Ishikawa (cell line): ENCODE measurements around the gene SLC48A1.

Experiments used
- CREB1 ChIP-seq: IDR thresholded peaks from 2 replicates; pipeline ENCODE4 v1.6.1; 2012; ENCODE audit warnings: low read depth
- EP300 ChIP-seq: IDR thresholded peaks from 2 replicates; pipeline ENCODE4 v1.6.1; 2012; ENCODE audit warnings: borderline replicate concordance
- FOXM1 ChIP-seq: IDR thresholded peaks from 2 replicates; pipeline ENCODE4 v1.6.1; 2012; ENCODE audit warnings: low read depth, borderline replicate concordance
- MAX ChIP-seq: IDR thresholded peaks from 2 replicates; pipeline ENCODE4 v1.6.1; 2012
- NFIC ChIP-seq: IDR thresholded peaks from 2 replicates; pipeline ENCODE4 v1.6.1; 2012
- RAD21 ChIP-seq: IDR thresholded peaks from 2 replicates; pipeline ENCODE4 v1.6.1; 2012; ENCODE audit warnings: low read depth
- TAF1 ChIP-seq: IDR thresholded peaks from 2 replicates; pipeline ENCODE4 v1.6.1; 2012; ENCODE audit warnings: low read depth, mild to moderate bottlenecking
- TCF12 ChIP-seq: IDR thresholded peaks from 2 replicates; pipeline ENCODE4 v1.6.1; 2012; ENCODE audit warnings: low read depth
- YY1 ChIP-seq: IDR thresholded peaks from 2 replicates; pipeline ENCODE4 v1.6.1; 2012; ENCODE audit warnings: low read depth
- TF ChIP-seq, protein P1 (sequence below): IDR thresholded peaks from 2 replicates; pipeline ENCODE4 v1.6.1; 2012

GRCh38 chr12:47736216-47736615 lies 36.8 kb upstream of the SLC48A1 start:
- TF ChIP-seq MAX, result no peak
- no peak for TF ChIP-seq RAD21
- TF ChIP-seq TAF1, result no peak
- no peak for TF ChIP-seq FOXM1
- TF ChIP-seq, protein P1, sequence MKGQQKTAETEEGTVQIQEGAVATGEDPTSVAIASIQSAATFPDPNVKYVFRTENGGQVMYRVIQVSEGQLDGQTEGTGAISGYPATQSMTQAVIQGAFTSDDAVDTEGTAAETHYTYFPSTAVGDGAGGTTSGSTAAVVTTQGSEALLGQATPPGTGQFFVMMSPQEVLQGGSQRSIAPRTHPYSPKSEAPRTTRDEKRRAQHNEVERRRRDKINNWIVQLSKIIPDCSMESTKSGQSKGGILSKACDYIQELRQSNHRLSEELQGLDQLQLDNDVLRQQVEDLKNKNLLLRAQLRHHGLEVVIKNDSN, result no peak
- TF ChIP-seq TCF12, result no peak
- no peak for TF ChIP-seq YY1
- TF ChIP-seq EP300, result no peak
- no peak for TF ChIP-seq NFIC
- TF ChIP-seq CREB1, result no peak
